Right lobe of liver (tissue), 4 donors: ENCODE measurements around the gene ATXN10.

ENCODE experiments used
- CTCF ChIP-seq, 4 donors: fragments of 200-600 bp in 3 of 4; fragments of 450-650 bp in 1 of 4; IDR thresholded peaks; one replicate each; pipeline versions ENCODE4 v1.5.1 to v1.8.0; 2016 to 2022; ENCODE audit warnings: antibody characterized with exemption in 4 of 4, mild to moderate bottlenecking in 2 of 4
- POLR2A ChIP-seq: fragments of 450-650 bp; IDR thresholded peaks from one replicate; pipeline ENCODE4 v1.6.1; 2017; ENCODE audit warnings: antibody characterized with exemption, mild to moderate bottlenecking
- donor health status: DM: no; HTN: no; CAD: no.
- donor health status: DM: no; HTN: no; CAD: no.
- donor health status: DM: no; HTN: yes; CAD: no.

GRCh38 chr22:45777852-45778375 lies 106.3 kb downstream of the ATXN10 start:
- TF ChIP-seq CTCF (IDR thresholded peaks at IDR 0.05), result no peak
- no peak for TF ChIP-seq POLR2A
